ENCODE measurements around the gene HDAC4.

DNA sequence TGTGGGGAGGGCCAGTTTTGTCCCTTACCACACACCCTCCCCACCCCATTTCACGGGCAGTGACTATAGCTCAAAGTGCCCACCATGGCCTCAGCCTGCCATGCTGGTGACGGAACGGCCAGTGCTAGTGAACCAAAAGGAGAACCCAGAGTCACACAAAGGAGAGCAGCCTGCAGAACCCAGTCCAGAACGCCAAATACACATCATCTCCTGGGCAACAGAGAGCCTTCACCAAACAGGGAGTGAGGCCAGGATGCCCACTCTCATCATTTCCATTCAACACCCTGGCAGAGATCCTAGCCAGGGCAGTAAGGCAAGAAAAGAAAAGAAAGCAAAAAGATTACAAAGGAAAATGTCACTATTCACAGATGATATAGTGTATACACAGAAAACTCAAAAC, 38.3 kb downstream of the HDAC4 start:
- TF ChIP-seq, protein P1, sequence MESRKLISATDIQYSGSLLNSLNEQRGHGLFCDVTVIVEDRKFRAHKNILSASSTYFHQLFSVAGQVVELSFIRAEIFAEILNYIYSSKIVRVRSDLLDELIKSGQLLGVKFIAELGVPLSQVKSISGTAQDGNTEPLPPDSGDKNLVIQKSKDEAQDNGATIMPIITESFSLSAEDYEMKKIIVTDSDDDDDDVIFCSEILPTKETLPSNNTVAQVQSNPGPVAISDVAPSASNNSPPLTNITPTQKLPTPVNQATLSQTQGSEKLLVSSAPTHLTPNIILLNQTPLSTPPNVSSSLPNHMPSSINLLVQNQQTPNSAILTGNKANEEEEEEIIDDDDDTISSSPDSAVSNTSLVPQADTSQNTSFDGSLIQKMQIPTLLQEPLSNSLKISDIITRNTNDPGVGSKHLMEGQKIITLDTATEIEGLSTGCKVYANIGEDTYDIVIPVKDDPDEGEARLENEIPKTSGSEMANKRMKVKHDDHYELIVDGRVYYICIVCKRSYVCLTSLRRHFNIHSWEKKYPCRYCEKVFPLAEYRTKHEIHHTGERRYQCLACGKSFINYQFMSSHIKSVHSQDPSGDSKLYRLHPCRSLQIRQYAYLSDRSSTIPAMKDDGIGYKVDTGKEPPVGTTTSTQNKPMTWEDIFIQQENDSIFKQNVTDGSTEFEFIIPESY (IDR thresholded peaks at IDR 0.05) = no peak
- TF ChIP-seq, protein P2, sequence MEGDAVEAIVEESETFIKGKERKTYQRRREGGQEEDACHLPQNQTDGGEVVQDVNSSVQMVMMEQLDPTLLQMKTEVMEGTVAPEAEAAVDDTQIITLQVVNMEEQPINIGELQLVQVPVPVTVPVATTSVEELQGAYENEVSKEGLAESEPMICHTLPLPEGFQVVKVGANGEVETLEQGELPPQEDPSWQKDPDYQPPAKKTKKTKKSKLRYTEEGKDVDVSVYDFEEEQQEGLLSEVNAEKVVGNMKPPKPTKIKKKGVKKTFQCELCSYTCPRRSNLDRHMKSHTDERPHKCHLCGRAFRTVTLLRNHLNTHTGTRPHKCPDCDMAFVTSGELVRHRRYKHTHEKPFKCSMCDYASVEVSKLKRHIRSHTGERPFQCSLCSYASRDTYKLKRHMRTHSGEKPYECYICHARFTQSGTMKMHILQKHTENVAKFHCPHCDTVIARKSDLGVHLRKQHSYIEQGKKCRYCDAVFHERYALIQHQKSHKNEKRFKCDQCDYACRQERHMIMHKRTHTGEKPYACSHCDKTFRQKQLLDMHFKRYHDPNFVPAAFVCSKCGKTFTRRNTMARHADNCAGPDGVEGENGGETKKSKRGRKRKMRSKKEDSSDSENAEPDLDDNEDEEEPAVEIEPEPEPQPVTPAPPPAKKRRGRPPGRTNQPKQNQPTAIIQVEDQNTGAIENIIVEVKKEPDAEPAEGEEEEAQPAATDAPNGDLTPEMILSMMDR (IDR thresholded peaks at IDR 0.05; ENCODE audit: low read depth, low read length, missing input control) = no peak
- TF ChIP-seq RXRA (IDR thresholded peaks at IDR 0.05) = no peak
- TF ChIP-seq TAF1 (conservative IDR thresholded peaks at IDR 0.05) = no peak
- TF ChIP-seq EGR1 (IDR thresholded peaks at IDR 0.05; ENCODE audit: low read depth in 2 of 2) = no peak
- TF ChIP-seq SP1 (IDR thresholded peaks at IDR 0.05) = no peak
- TF ChIP-seq, protein P3, sequence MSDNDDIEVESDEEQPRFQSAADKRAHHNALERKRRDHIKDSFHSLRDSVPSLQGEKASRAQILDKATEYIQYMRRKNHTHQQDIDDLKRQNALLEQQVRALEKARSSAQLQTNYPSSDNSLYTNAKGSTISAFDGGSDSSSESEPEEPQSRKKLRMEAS (IDR thresholded peaks at IDR 0.05) = no peak
- no peak for TF ChIP-seq RAD21 (IDR thresholded peaks at IDR 0.05)
- no peak for TF ChIP-seq JUND (IDR thresholded peaks at IDR 0.05)
- no peak for TF ChIP-seq GABPA (IDR thresholded peaks at IDR 0.05 in 1 of 2, conservative IDR thresholded peaks at IDR 0.05 in 1 of 2)
